ENCODE measurements around the gene DDIT3.

Gene DDIT3

DNA sequence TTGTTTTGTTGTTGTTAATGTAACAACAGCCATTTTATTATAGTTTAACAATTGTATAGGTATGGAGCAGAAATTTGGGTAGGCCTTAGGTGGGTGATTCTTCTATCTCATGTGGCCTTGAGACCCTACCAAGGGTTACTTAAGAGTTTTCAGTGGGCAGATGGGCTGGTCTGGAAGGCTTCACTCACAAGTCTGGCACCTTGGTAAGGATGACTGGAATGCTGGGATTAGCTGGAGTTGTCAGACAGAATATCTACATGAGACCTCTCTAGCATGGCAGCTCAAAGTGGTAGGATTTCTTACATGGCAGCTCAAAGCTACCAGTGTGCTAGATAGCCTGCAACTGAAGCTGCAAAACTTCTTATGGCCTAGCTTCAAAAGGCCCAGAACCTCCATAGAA, 34.6 kb downstream of the DDIT3 start:
- DNase-seq (ENCODE audit: low read depth) = no peak

DNA sequence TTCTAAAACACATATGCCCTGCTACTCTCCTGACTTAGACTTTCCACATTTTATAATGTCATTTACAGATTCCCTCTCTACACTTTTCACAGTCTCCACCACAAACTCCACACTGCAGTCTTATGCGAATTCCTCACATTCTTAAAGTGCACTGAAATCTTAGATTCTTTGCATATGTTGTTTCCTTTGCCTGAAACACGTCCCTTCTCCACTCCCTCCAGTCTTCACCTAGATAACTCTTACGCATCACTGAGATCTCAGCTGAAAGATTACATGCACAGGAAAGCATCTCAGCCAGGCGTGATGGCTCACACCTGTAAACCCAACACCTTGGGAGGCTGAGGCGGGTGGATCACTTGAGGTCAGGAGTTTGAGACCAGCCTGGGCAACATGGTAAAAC, 36.8 kb downstream of the DDIT3 start:
- DNase-seq (ENCODE audit: low read depth) = no peak

DNA sequence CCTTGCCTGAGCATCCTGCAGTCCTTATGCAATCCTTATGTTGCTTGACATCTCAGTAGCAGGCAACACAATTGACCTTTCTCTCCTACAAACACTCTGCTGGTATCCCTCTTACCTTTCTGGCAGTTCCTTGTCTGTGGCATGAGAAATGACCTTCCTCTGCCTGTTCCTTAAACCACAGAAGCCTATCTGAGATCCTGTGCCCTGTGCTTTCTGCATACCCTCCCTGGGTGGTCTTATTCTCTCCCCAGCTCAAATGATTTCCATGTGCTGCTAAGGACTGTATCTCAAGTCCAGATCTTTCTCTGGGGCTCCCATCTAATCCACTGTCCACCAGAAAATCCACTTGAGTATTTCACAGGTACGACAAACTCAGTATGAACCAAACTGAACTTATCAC, 38.6 kb downstream of the DDIT3 start:
- DNase-seq (ENCODE audit: low read depth) = no peak

DNA sequence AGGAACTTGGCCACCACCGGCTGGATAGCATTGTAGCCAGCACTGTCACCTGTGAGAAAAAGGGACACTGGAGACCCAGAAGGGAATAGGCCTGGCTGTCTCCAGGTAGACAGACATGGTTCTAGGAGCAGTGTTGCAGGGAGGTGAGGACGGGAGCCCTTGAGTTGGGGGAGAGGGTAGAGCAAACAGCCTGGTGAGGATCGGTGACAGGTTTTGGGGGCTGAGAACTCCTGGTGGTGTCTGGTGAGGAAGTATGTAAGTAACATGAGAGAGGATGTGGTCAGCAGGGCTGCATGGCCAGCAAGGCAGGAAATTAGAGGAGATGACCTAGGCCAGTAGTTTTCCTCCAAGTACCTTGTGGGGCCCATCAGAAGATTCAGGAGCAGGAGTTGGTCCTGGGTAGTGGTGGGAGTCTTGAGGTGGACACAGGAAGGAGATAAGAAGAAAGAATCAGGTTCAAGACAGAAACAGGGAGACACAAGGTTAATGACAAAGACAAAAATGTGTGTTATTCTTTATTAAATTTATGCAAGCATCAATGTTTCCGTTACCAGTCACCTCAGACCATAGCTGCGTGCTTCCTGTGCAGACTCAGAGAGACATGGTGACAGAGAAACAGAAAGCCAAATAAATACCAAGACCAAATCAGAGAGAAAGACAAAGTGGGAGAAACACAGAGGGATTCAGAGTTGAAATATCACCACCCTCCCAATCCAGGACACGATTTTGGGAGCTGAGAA, 40.8 kb downstream of the DDIT3 start, which contains the start of gene ARHGAP9:
Gene ARHGAP9 (minus strand): TSS at position 491 of the 740 bp plus-strand sequence. CDS start 460 bp downstream, at position 31.
- no peak for DNase-seq (ENCODE audit: low read depth)

DNA sequence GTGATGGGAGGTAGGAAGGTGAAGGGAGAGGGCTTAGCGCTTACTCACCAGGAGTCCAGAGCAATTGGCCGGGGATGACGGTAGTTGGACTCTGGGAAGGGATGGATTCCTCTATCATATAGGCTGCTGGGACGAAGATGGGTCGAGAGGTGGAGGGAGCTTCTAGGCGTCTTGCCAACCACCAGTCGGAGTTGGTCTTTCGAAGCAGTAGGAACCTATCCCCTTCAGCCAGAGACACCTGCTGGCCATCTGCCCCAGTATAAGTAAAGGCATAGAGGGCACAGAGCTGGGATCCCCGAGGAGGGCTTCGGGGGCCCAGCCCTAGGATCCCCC, 41.3 kb downstream of the DDIT3 start:
- no peak for DNase-seq (ENCODE audit: low read depth)

DNA sequence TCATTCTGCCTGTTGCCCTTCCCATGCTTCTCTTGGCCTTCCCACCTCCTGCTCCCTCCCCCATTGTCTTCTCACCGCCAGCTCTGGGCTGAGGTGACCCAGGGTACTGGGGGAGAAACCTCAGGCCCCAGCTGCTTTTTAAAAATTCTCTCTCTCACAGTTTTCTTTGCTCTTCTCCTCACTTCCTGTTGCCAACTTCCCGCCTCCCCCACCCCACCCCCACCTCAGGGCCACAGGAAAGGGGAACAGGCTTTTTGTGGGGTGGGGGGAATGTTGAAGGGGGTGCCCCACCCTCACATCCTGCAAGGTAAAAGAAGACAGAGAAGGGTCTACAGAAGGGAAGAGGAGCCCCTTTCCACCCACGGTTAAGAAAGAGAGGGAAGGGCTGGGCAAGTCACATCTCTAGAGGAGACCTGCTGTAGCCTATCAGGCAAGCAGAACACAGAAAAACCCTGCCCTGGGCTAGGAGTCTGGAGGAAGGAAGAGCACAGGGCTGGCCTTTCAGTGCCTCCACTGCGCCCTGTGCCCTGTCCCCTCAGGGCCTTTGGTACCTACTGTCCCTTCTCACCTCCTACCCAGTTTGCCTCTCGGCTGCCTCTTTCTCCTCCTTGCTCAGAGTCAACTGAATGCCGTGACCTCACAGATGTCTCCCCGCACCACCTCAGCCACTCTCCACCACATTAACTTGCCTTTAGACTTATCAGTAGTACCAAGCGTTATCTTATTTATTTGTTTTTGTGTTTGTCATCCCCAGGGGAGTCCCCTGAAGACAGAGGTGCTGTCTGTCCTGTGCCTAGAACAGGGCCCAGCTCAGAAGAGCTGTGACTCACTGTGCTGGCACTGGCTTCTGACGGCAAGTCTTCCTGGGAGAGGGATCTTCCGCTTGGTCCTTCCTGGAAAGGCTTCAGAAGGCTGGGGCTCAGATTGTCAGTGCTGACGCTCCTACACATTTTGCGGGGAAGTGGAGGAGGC, 42.3 kb downstream of the DDIT3 start:
- no peak for DNase-seq (ENCODE audit: low read depth)

DNA sequence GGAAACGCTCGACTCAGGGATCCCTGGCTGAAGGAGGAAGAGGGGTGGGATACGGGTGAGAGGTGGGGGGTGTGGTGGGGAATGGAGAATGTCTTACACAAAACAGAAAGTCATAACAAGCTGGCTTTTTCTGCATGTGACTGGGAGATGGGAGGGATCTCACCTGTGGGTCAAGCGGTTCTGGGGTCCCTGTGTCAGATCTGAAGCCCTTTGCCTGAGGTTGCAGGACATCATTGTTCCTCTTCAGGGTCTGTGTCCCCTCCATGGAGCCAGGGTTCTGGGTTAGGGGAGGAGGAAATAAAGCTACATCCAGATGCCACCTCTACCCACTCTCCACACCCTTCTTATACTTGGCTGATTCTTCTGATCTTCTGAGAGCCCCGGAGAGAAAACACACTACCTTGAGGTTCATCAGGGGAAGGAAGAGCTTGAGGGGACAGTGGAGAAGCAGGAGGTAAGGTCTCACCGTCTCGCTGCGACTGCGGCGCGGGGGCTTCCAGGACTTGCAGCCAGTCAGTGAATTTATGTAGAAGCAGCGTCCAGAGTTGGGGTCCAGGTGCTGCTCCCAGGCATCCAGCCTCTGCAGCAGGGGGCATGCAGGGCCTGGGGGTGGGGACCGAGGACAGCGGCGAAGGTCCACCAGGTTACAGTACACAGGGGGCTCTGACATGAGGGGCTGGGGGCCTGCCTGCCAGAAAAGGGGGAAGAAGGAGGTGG, 43.2 kb downstream of the DDIT3 start:
- DNase-seq (ENCODE audit: low read depth) = no peak

DNA sequence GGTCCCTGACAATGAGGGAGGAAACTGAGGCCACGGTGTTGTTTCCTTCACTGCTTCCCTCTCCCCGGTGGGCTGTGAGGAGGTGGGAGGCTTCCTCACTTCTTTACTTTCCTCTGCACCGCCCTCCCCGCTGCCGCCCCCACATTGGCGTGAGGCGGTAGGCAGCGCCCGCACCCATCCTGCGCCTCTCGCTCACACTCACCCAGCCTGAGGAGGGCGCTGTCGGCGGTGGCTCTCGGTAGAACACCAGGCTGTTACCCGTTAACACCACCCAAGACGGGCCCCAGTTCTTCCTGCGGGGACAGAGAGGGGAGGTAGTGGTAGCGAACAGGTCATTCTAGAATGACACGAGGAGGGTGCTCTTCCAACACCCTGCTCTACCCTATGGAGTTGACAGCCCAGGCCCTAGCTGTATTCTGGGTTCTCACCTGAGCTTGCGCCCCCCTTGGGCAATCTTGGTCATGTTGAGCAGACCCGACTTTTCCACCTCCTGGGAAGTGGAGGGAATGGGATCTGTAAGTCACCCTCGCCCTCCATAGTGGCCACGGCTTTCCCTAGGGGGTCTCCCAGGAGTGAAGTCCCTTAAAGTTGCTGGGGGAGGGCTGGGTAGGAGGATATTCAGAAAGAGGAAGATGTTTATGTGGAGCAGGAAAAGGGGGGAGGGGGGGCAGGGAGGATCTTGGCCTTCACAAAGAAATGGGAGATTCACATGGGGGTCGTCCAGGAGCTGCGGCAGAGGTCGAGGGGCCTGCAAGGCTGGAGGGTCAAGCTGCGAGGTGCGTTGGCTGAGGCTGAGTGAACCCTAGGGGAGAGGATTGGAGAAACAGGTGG, 43.9 kb downstream of the DDIT3 start:
- DNase-seq (ENCODE audit: low read depth) = no peak

DNA sequence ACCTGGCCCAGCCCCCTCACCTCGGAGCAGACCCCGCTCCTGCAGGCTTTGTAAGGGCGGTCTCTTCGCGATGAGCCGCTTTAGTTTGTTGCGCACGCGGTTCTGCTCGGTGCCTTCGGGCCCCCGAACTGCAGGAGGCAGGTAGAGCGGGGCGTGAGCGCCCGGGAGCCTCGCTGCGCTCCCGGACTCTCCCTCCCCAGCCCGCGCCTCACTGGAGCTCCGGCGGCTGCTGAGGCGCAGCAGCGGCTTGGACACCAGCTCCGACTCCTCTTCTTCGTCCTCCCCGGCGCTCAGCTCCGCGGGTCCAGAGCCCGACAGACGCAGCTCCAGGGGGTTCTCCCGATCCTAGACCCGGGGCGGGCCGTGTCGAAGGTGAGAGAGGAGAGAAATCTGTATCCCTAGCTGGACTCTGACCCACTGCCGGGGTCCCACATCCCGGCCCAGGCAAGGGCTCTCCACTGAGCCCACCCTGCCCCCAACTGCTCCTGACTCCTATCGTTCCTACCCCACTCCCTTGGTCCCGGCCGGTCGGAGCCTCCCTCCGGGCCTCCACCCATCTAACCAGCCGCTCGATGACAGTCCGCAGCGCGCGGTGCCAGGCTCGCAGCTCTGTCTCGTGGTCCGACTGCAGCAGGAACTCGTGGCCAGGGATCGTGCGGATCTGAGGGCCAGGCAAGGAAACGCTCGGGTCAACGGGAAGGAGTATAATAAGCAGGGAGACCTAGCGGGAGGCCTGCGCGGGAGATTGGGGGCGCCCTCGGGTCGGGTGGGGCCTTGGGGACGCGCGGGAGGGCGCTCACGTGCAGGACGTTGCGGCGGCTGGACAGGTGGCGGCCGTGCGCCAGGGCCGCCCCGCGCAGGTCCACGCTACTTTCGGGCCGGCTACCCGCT, 44.8 kb downstream of the DDIT3 start:
- DNase-seq (ENCODE audit: low read depth) = no peak

DNA sequence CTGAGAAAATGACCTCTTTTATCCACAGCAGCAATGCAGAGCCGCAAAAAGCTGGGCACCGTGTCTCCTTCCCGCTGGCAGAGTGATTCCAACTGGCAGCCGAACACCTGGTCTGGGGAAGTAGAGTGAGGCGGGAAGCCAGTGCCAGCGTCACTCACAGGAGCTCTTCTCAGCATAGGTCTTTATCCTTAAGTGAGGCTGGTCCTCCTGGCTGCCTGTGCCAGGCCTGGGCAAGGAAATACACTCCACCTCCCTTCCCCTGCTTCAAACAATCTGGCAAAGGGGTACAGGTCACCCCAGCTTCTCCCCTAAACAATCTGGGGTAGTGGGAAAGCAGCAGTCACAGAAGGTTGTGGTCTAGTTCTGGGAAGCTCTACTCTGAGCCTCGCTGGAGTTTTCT, 45.5 kb downstream of the DDIT3 start:
- no peak for DNase-seq (ENCODE audit: low read depth)

DNA sequence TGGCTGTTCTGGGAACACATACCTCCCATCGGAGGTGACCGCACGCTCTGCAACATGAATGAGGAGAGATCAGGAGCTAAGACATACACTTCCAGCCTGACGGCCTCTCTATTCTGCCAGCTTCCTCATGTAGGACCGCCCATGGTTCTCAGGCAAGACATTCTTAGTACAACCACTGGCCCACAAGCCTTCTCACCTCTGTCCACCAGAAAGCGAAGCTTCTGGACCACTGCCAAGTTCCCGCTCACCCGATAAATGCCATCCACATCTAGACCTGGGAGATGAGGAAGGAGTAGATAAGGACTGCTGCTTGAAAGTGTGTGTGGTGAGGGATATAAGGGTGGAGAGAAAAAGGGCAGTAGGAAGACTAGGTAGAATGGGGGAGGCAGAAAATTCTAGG, 45.9 kb downstream of the DDIT3 start:
- DNase-seq (ENCODE audit: low read depth) = no peak

DNA sequence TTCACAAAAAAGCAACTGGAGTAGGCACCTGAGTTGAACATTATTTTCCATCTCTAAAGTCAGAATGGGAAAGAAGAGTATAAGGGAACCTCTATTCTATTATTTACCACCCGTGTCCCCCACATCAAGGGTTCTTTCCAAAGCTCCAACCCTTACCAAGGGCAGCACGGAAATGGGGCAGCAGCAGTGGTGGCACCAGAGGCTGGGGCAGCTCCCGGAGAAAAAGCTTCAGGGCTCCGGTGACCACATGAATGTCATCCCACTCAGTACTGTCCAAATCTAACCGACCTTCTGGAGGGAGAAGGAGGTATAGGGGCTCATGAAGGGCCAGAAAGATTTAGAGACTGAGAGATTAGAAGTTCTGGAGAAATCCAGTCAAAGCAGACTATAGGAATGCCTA, 46.4 kb downstream of the DDIT3 start:
- DNase-seq (ENCODE audit: low read depth) = no peak

DNA sequence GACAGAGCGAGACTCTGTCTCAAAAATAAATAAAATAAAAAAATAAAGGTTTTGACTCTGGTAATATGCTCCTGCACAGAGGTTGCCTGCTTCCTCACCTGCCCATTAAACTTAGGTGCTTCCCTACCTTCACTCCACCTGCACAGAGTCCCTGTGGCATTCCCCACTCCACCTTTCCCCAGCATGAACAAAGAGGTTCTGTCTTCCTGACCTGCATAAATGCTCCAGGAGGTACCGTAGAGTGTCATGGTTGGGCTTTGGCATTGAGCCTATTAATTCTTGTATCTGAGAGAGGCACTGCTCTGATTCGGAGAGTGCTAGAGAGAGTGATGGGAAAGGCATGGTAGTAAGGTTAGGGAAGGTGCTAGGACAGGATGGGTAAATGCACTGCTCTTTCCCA, 46.9 kb downstream of the DDIT3 start:
- DNase-seq (ENCODE audit: low read depth) = no peak

DNA sequence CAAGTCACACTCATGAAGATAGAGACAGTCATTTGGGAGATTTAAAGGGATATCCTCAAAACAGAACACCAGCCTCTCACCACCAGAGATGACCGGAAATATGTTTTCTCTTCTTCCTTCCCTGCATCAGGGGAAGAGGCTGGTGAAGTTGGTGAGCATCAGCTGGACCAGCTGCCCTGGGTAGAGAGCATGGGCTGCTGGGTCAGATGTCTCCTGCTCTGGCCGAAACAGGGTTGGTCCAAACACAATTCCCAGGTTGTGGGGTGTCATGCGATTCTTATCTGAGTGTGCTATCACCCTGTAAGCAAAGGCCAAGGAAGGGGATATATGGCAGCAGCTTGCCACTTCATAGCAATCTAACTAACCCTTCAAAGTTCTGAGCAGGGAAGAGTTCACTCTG, 47.9 kb downstream of the DDIT3 start:
- no peak for DNase-seq (ENCODE audit: low read depth)

DNA sequence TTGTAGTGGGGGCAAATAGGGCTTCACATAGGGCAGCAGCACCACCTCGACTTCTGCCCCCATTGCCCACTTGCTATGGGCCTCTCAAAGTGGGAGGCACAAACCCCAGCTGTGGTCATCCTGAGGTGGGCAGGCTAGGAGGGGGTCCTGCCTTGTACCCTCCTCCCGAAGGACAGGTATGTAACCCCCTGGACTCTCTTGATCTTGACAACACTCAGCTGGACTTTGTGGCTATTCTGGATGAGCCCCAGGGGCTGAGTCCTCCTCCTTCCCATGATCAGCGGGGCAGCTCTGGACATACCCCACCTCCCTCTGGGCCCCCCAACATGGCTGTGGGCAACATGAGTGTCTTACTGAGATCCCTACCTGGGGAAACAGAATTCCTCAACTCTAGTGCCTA, 48.7 kb downstream of the DDIT3 start:
- DNase-seq (ENCODE audit: low read depth) = no peak

DNA sequence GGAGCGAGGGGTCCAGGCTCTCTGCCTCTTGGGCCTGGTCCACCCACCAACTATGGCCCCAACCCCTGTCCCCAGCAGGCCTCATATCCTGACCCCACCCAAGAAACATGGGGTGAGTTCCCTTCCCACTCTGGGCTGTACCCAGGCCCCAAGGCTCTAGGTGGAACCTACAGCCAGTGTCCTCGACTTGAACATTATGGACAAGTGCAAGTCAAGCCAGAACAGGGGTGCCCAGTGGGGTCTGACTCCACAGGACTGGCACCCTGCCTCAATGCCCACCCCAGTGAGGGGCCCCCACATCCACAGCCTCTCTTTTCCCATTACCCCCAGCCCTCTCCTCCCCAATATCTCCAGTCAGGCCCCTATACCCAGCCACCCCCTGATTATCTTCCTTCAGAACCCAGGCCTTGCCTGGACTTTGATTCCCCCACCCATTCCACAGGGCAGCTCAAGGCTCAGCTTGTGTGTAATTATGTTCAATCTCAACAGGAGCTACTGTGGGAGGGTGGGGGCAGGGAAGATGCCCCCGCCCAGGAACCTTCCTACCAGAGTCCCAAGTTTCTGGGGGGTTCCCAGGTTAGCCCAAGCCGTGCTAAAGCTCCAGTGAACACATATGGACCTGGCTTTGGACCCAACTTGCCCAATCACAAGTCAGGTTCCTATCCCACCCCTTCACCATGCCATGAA, 49.2 kb downstream of the DDIT3 start:
- DNase-seq (ENCODE audit: low read depth) = no peak

DNA sequence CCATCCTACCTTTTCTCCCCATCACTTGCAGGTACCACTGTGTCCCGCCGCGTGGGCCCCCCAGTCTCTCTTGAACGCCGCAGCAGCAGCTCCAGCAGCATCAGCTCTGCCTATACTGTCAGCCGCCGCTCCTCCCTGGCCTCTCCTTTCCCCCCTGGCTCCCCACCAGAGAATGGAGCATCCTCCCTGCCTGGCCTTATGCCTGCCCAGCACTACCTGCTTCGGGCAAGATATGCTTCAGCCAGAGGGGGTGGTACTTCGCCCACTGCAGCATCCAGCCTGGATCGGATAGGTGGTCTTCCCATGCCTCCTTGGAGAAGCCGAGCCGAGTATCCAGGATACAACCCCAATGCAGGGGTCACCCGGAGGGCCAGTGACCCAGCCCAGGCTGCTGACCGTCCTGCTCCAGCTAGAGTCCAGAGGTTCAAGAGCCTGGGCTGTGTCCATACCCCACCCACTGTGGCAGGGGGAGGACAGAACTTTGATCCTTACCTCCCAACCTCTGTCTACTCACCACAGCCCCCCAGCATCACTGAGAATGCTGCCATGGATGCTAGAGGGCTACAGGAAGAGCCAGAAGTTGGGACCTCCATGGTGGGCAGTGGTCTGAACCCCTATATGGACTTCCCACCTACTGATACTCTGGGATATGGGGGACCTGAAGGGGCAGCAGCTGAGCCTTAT, 49.9 kb downstream of the DDIT3 start:
- no peak for DNase-seq (ENCODE audit: low read depth)

DNA sequence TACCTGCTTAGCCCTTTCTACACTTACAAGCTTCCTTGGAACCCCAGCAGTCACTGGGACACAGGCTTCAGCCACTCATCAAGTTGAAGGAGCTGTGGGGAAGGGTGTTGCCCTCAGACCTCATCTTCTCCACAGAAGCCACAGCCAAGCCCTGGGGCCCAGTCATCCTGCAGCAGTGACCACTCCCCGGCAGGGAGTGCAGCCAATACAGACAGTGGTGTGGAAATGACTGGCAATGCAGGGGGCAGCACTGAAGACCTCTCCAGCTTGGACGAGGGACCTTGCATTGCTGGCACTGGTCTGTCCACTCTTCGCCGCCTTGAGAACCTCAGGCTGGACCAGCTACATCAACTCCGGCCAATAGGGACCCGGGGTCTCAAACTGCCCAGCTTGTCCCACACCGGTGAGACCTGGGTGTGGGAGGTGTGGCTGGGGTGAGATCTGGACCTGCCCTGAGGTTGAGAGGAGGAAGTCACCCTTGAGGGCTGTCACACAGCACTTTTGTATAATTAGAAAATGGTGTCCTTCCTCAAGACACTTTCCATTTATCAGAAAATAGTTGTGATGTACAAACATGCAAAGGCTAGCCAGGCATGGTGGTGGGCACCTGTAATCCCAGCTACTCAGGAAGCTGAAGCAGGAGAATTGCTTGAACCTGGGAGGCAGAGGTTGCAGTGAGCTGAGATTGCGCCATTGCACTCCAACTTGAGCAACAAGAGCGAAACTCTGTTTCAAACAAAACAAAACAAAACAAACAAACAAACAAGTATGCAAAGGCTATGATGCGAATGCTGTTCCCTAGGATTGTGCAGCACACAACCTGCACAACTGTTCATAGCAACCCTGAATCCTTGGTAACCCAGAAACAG, 50.8 kb downstream of the DDIT3 start:
- no peak for DNase-seq (ENCODE audit: low read depth)

DNA sequence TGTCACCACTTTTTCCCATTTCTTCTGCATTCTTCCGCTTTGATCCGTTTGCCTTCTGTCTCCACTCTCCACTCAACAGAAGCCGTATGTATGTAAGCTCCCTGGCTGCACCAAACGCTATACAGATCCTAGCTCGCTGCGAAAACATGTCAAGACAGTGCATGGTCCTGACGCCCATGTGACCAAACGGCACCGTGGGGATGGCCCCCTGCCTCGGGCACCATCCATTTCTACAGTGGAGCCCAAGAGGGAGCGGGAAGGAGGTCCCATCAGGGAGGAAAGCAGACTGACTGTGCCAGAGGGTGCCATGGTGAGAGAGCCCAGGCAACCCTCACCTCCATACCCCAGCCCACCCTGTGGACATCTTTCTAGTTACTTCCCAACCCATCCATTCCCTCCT, 52.4 kb downstream of the DDIT3 start:
- no peak for DNase-seq (ENCODE audit: low read depth)

Measured in stimulated activated CD8-positive, alpha-beta memory T cell treated with anti-CD3 and anti-CD28 coated beads, Interleukin-12 subunit alpha, Interleukin-12 subunit beta, amount 100 ng/mL, for 1 hour (primary cell).